GM12864 (cell line): ENCODE results near the gene PSKH1.
A peak's percentile ranks its signal among the peaks of the same experiment; 100 is the strongest.
"Not testable (repeated sequence)": the region's sequence is repeated elsewhere in the genome, so short reads cannot be mapped to it uniquely, and the experiment has no call there.

Source experiments
- DNase-seq: peaks from one replicate; pipeline ENCODE4 v3.0.0-alpha.2; 2011; ENCODE audit warnings: low read depth
- H3K4me3 ChIP-seq: 2 replicates; pipeline ENCODE4 v1.5.1; 2011; ENCODE audit warnings: mild to moderate bottlenecking, low read depth, low read length, control low read depth
- TF ChIP-seq, protein P1 (sequence below): IDR thresholded peaks from 2 replicates; pipeline ENCODE4 v1.5.1; 2011; ENCODE audit warnings: low read depth, mild to moderate bottlenecking, moderate library complexity, low read length, control low read depth, inconsistent platforms; ENCODE audit errors: missing control alignments

The PSKH1 gene

DNA sequence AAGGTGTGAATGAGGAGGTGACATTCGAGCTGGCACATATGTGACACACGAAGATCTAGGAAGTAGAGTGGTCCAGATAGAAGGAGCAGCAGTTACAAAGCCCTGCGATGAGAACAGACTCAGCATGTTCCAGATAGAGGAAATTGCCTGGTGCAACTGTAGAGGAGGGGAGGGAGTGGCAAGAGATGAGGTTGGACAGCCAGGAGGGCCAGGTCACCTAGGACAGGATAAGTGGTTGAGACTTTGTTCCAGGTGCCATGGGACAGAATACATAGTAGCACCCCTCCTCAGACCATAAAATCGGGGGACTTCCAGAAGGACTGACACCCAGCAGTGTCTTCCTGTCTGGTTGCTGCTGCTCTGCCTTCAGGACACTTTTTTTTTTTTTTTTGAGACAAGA, 34.6 kb upstream of the PSKH1 start:
- H3K4me3 ChIP-seq: no peak overlapping the region
- DNase-seq: no peak
- TF ChIP-seq, protein P1, sequence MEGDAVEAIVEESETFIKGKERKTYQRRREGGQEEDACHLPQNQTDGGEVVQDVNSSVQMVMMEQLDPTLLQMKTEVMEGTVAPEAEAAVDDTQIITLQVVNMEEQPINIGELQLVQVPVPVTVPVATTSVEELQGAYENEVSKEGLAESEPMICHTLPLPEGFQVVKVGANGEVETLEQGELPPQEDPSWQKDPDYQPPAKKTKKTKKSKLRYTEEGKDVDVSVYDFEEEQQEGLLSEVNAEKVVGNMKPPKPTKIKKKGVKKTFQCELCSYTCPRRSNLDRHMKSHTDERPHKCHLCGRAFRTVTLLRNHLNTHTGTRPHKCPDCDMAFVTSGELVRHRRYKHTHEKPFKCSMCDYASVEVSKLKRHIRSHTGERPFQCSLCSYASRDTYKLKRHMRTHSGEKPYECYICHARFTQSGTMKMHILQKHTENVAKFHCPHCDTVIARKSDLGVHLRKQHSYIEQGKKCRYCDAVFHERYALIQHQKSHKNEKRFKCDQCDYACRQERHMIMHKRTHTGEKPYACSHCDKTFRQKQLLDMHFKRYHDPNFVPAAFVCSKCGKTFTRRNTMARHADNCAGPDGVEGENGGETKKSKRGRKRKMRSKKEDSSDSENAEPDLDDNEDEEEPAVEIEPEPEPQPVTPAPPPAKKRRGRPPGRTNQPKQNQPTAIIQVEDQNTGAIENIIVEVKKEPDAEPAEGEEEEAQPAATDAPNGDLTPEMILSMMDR: no peak

DNA sequence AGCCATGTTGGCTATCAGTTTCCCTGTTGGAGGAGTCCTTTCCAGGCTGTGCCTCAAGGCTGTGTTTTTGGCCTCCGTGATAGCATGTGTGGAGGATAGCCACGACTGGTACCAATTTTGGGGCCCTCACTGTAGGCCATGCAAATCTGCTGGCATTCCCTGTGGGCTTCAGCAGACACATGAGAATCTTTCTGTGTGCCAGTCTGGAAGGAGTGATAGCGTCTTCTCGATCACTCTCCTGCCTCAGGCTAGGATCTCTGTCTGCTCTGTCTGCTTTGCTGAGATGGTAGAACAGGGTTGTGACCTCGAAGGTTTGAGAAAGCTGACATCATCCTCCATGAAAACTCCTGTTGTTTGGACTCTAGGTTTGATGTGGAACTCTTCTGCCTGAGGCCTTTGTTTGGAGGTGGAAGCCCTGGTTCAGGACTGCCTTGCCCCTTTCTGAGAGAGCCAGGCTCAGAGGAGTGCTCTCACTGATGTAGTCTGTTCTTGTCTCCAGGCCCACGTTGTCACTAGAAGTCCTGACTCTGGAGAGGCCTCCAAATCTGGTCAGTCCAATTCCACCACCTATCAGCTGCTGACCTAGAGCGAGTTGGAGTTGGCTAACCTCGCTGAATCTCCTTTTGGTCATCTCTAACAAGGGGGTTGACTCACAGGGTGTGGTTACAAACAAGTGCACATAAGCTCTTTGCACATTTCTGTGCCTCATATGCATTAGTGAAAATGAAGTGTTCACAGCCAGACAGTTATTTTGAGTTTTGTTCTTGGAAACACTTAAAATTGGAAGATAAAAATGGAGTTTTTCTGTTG, 32.3 kb upstream of the PSKH1 start:
- DNase-seq: no peak
- TF ChIP-seq, protein P1: no peak
- no peak overlapping the region for H3K4me3 ChIP-seq

DNA sequence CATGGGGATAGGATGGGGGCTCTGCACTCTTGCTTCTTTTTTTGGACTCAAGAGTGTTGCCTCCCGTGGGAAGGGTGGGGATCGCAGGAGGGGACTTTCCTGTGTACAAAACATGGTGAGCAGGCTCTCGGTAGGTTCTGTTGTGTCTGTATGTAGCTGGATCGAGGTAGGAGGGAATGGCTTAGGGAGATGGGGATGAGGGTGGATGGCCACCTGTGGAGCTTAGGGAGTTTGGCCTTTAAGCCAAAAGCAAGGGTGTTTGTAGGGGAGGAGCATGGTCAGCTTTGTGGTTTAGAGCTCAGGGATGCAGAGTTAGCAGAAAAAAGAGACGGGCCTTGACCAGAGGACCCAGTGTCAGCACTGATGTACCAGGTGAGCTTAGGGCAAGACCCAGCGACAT, 31.2 kb upstream of the PSKH1 start:
- H3K4me3 ChIP-seq: no peak overlapping the region
- TF ChIP-seq, protein P1: no peak
- DNase-seq: no peak

DNA sequence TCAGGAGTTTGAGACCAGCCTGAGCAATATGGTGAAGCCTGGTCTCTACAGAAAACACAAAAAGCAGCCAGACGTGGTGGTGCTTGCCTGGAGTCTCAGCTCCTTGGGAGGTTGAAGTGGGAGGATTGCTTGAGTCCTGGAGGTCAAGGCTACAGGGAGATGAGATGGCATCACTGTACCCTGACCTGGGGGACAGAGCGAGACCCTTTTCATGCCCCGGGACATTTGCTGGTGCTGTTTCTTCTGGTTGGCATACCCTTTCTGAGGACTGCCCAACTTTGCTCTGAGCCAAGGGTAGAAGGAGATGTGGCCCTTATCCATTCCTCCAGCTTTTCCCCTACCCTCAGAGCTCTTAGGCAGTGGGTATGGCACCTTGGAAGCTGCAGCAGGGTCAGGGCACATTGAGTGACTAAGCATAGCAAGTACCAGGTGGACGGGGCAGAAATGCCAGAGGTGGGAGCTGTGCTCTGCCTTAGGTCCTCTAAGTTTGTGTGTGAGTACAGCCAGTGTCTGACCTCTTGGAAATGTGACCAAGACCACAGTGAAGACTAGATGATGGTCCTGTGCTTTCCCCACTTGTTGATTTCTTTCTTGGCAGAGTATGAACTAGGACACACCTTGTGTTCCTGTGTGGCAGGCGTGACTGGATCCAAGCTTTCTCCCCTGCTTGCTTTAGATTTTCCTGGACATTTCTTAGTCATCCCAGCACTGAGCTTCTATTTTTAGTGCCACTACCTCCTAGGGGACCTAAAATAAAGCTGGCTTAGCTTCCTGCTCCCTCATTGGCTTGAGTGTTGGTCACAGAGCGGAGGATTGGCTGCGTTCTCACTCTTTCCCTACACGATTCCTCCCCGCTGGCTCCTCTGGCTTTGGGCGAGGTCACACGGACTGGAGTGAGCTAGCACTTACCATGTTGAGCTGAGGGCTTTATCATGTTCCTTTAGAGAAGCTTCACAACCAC, 30.2 kb upstream of the PSKH1 start:
- TF ChIP-seq, protein P1: no peak

DNA sequence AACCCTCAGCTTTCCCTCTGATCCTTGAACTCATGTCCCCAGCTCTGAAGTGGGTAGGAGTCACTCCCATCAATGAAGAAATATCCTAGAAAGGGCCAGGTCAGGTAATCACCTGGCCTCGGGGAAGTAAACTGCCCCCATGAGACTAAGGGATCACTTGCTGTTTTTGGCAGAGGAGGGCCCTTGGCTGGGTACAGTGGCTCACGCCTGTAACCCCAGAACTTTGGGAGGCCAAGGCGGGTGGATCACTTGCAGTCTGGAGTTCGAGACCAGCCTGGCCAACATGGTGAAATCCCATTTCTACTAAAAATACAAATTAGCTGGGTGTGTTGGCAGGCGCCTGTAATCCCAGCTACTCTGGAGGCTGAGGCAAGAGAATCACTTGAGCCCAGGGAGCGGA, 29.0 kb upstream of the PSKH1 start:
- H3K4me3 ChIP-seq, DNase-seq: not testable (repeated sequence)

More for the DNA sequence above, 30.2 kb upstream of the PSKH1 start:
- no peak overlapping the region for H3K4me3 ChIP-seq
- DNase-seq: no peak

DNA sequence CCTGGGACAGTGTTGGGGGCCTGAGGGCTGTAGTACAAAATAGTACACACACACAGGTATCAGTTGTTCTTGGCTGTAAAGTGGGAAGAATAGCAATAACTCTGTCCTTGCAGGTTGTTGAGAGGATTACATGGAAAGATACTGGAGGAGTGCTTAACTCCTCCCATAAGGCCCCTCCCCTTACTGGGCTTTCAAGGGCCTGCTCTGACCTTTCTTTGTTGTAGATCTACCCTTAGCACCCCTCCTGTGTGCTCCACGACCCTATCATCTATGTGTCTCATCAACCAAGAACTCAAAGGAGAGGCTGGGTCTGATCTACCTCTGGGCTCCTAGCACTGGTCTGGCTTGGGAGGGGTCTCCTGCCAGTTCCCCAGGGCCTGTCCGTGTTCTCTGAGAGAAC, 28.5 kb upstream of the PSKH1 start:
- no peak overlapping the region for H3K4me3 ChIP-seq
- TF ChIP-seq, protein P1: no peak
- no peak for DNase-seq

DNA sequence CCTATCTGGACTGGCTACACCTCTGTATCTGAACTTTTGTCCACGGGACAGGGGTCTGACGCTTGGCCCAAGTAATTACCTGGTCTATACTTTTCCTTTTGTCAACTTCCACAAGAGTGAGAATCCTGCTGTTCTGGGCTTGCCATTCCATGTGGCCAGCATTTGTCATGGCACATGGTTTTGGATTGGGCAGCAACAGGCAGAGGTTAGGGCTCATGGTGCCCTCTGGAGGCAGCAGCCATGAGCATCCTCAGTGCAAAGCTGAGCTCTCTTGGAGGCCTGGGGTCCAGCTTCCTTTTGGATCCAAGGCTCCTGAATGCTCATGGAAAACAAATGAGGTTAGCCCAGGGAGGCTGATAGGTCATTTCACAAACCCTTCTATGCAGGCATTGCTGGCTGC, 27.7 kb upstream of the PSKH1 start:
- TF ChIP-seq, protein P1: peak; percentile 54
- no peak overlapping the region for H3K4me3 ChIP-seq
- DNase-seq: no peak
